WTC11 (cell line): ENCODE results near the gene SUN2. TPM values are rescaled to one million over a fixed set of nuclear protein-coding genes. Genes with fewer than 3 reads are reported as not detected.

Experiments
- ATAC-seq: fragments of 200-7000 bp; cut with Tn5 transposase; 2 replicates; pipeline ENCODE4 v1.10.0; 2021; ENCODE audit warnings: mild to moderate bottlenecking, moderate library complexity
- CTCF ChIA-PET: fragments of 300-600 bp; sonication (Branson Sonifier 250); formaldehyde crosslinking; loops from one replicate; lab custom pipeline; 2021; ENCODE audit warnings: antibody characterized with exemption; lab: Charles Lee
- POLR2A ChIA-PET: fragments of 350-600 bp; sonication (Branson Sonifier 250); formaldehyde crosslinking; loops from one replicate; lab custom pipeline; 2021; ENCODE audit warnings: antibody characterized with exemption; lab: Charles Lee
- DNase-seq: peaks from one replicate; pipeline ENCODE4 v3.0.0; 2021; ENCODE audit warnings: low spot score
- H3K27ac Mint-ChIP-seq: 2 replicates; pipeline ENCODE4 v1.8.0; 2021; ENCODE audit warnings: mixed read lengths
- H3K27me3 Mint-ChIP-seq: 2 replicates; pipeline ENCODE4 v1.8.0; 2021; ENCODE audit warnings: low read depth, mild to moderate bottlenecking, moderate library complexity, mixed read lengths
- H3K36me3 Mint-ChIP-seq: 2 replicates; pipeline ENCODE4 v1.8.0; 2021; ENCODE audit warnings: mixed read lengths
- H3K4me1 Mint-ChIP-seq: 2 replicates; pipeline ENCODE4 v1.8.0; 2022; ENCODE audit warnings: mixed read lengths
- H3K4me3 Mint-ChIP-seq: 2 replicates; pipeline ENCODE4 v1.8.0; 2021; ENCODE audit warnings: mild to moderate bottlenecking, moderate library complexity, mixed read lengths
- H3K9me3 Mint-ChIP-seq: 2 replicates; pipeline ENCODE4 v1.8.0; 2021; ENCODE audit warnings: mixed read lengths
- CDX4 ChIP-seq: fragments of 250-450 bp; sonication (Bioruptor Pico); IDR thresholded peaks from 2 replicates; pipeline ENCODE4 v1.9.0; 2021; ENCODE audit warnings: moderate library complexity, mild to moderate bottlenecking, inconsistent platforms, borderline replicate concordance
- ETV6 ChIP-seq: sonication (generic); formaldehyde crosslinking; IDR thresholded peaks from 2 replicates; pipeline ENCODE4 v1.8.1; 2022; ENCODE audit warnings: mild to moderate bottlenecking, missing genetic modification reagents
- FOXP1 ChIP-seq: sonication (generic); formaldehyde crosslinking; IDR thresholded peaks from 2 replicates; pipeline ENCODE4 v1.8.0; 2022; ENCODE audit warnings: missing genetic modification reagents, mild to moderate bottlenecking, moderate library complexity, borderline replicate concordance
- GABPB1 ChIP-seq: sonication (generic); formaldehyde crosslinking; IDR thresholded peaks from 2 replicates; pipeline ENCODE4 v1.8.1; 2023; ENCODE audit warnings: mild to moderate bottlenecking, missing genetic modification reagents
- GRHL2 ChIP-seq: fragments of 250-450 bp; sonication (Bioruptor Pico); IDR thresholded peaks from 2 replicates; pipeline ENCODE4 v1.8.0; 2022; ENCODE audit warnings: mild to moderate bottlenecking, moderate library complexity; ENCODE audit not compliant: insufficient replicate concordance, severe bottlenecking
- IRF1 ChIP-seq: sonication (generic); formaldehyde crosslinking; IDR thresholded peaks from 2 replicates; pipeline ENCODE4 v1.8.0; 2023; ENCODE audit warnings: missing genetic modification reagents
- JUN ChIP-seq: sonication (generic); formaldehyde crosslinking; IDR thresholded peaks from 2 replicates; pipeline ENCODE4 v1.8.0; 2023; ENCODE audit warnings: mild to moderate bottlenecking, missing genetic modification reagents
- KAT7 ChIP-seq: sonication (generic); formaldehyde crosslinking; IDR thresholded peaks from 2 replicates; pipeline ENCODE4 v1.8.1; 2023; ENCODE audit warnings: missing genetic modification reagents, mild to moderate bottlenecking, borderline replicate concordance
- MXD4 ChIP-seq: fragments of 250-450 bp; sonication (Bioruptor Pico); IDR thresholded peaks from 2 replicates; pipeline ENCODE4 v1.8.0; 2021; ENCODE audit warnings: mild to moderate bottlenecking, moderate library complexity, borderline replicate concordance
- NFYB ChIP-seq: sonication (generic); formaldehyde crosslinking; conservative IDR thresholded peaks from 2 replicates; pipeline ENCODE4 v1.8.0; 2022; ENCODE audit warnings: low read depth, missing genetic modification reagents
- RORB ChIP-seq: fragments of 250-450 bp; sonication (Bioruptor Pico); IDR thresholded peaks from 2 replicates; pipeline ENCODE4 v1.9.0; 2021; ENCODE audit warnings: mild to moderate bottlenecking
- SOX15 ChIP-seq: fragments of 250-450 bp; sonication (Bioruptor Pico); IDR thresholded peaks from 2 replicates; pipeline ENCODE4 v1.9.0; 2021; ENCODE audit warnings: mild to moderate bottlenecking
- SP1 ChIP-seq: sonication (generic); formaldehyde crosslinking; conservative IDR thresholded peaks from 2 replicates; pipeline ENCODE4 v1.8.1; 2022; ENCODE audit warnings: missing genetic modification reagents
- TCF7 ChIP-seq: sonication (generic); formaldehyde crosslinking; IDR thresholded peaks from 2 replicates; pipeline ENCODE4 v1.8.0; 2022; ENCODE audit warnings: mild to moderate bottlenecking, low read depth, missing genetic modification reagents, moderate library complexity
- ZNF263 ChIP-seq: sonication (generic); formaldehyde crosslinking; IDR thresholded peaks from 2 replicates; pipeline ENCODE4 v1.8.1; 2022; ENCODE audit warnings: low read depth, mild to moderate bottlenecking, moderate library complexity, missing genetic modification reagents
- ZNF396 ChIP-seq: fragments of 250-450 bp; sonication (Bioruptor Pico); IDR thresholded peaks from 2 replicates; pipeline ENCODE4 v1.8.0; 2021; ENCODE audit warnings: mild to moderate bottlenecking, moderate library complexity, borderline replicate concordance
- ZNF416 ChIP-seq: fragments of 250-450 bp; sonication (Bioruptor Pico); IDR thresholded peaks from 2 replicates; pipeline ENCODE4 v1.9.0; 2021; ENCODE audit warnings: mild to moderate bottlenecking, inconsistent platforms
- ZNF423 ChIP-seq: fragments of 250-450 bp; sonication (Bioruptor Pico); IDR thresholded peaks from 2 replicates; pipeline ENCODE4 v2.1.2; 2022; ENCODE audit warnings: mild to moderate bottlenecking, moderate library complexity
- total RNA-seq: library from RNA; stranded (reverse); gene quantifications from 3 replicates; pipeline ENCODE4 v1.2.3, GENCODE V29; 2021
- TF ChIP-seq, protein P1 (sequence below): fragments of 250-450 bp; sonication (Bioruptor Pico); IDR thresholded peaks from 2 replicates; pipeline ENCODE4 v1.9.0; 2021; ENCODE audit warnings: mild to moderate bottlenecking
- TF ChIP-seq, protein P2 (sequence below): sonication (generic); formaldehyde crosslinking; IDR thresholded peaks from 2 replicates; pipeline ENCODE4 v1.8.1; 2022; ENCODE audit warnings: low read depth, mild to moderate bottlenecking, moderate library complexity, missing genetic modification reagents, borderline replicate concordance
- TF ChIP-seq, protein P3 (sequence below): sonication (generic); formaldehyde crosslinking; IDR thresholded peaks from 2 replicates; pipeline ENCODE4 v1.8.1; 2023; ENCODE audit warnings: mild to moderate bottlenecking, missing genetic modification reagents

The SUN2 gene
- total RNA-seq, 1 experiment from 2014 or later = 30.1 TPM

DNA sequence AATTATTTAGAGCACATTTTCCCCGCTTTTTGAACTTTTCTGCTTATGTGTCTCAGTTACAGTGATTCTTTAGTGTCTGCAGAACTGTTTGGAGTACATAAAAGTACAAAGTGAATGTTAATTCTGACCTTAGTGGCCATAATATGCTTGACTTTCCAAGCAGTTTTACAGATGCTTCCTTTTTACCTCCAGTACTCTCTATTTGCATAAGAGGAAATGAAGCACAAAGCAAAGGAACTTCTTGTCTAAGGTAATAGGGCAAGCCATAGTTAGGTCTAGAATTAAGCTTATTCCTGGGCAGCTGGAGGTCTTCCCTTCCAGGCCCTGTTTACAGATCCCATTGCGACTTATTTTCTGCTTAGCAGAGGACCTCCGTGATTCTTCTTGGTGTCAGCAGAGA lies 46.5 kb downstream of the SUN2 start (continued):
- TF ChIP-seq IRF1 (CRISPR knock-in tag) = no peak

DNA sequence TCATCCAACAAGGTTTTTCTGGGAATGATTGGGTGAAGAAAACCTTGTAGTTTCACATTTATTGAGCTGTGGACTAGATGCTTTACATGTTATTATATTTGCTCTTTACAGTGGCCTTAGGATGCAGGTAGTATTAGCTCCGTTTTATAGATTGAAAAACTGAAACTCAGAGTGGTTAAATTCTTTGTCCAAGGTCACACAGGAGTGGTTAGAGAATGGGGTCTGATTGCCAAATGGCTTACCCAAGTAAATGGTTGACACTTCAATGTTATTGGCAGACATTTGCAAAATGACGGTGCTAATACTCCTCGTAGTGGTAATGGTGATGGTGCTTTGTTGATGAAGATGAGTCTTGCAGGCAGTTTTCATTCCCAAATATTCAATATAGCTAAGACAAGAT lies 47.8 kb downstream of the SUN2 start:
- no peaks in the 10 kb centered on the region for H3K9me3 Mint-ChIP-seq
- H3K36me3 Mint-ChIP-seq = peaks cover 14% of the 10 kb centered on the region
- peaks cover 65% of the 10 kb centered on the region for H3K4me1 Mint-ChIP-seq
- H3K27me3 Mint-ChIP-seq = no peaks in the 10 kb centered on the region; the same call in 1 of the 2 replicates
- no peak for DNase-seq
- CTCF ChIA-PET = interaction anchor here (1.0 to 1.8 kb wide), 2 partner anchors 17 to 58 kb away, joined by 4 read pairs; no protein-coding TSS in a partner anchor
- POLR2A ChIA-PET = no interaction called here
- peak overlapping the region; percentile 3 for H3K4me3 Mint-ChIP-seq
- no peak for ATAC-seq
- TF ChIP-seq ZNF263 (CRISPR knock-in tag) (no peak), ETV6 (no peak), MXD4 (CRISPR knock-in tag) (no peak), ZNF416 (CRISPR knock-in tag) (no peak), NFYB (CRISPR knock-in tag) (no peak), TCF7 (no peak), KAT7 (CRISPR knock-in tag) (no peak), RORB (CRISPR knock-in tag) (no peak), FOXP1 (no peak)
- H3K27ac Mint-ChIP-seq = no peak overlapping the region; the same call in 1 of the 2 replicates

DNA sequence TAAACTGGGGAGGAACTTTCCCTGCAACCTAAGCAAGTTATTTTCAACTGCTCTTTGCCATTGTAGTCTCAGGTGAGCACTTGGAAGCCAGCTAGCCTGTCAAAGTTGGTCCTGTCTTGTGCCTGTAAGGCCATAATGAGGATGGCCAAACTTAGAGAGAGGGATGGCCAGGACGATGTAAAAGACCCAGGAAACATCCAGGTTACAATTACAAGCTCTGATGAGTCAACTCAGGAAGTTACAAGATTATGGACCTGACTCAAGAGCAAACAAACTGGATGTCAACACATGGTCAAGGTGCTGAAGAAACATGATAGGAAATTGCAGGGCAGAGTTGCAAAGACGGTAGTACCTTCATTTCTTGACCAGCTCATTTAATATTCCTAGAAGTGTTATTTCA lies 48.5 kb downstream of the SUN2 start:
- peak overlapping the region; percentile 24; the same call in 1 of the 2 replicates for H3K27ac Mint-ChIP-seq
- POLR2A ChIA-PET = interaction anchor here (0.6 kb wide), 1 partner anchor 24 kb away, joined by 5 read pairs; no protein-coding TSS in a partner anchor
- no peak for TF ChIP-seq JUN
- peak; percentile 92 for TF ChIP-seq GABPB1 (CRISPR knock-in tag)
- TF ChIP-seq, all 79 proteins: peak for 1
- CTCF ChIA-PET = interaction anchor here (1.0 to 1.8 kb wide), 2 partner anchors 18 to 59 kb away, joined by 4 read pairs; no protein-coding TSS in a partner anchor
- DNase-seq (no peak), ATAC-seq (no peak)
- H3K9me3 Mint-ChIP-seq = no peaks in the 10 kb centered on the region
- H3K36me3 Mint-ChIP-seq = peaks cover 14% of the 10 kb centered on the region
- peaks cover 63% of the 10 kb centered on the region for H3K4me1 Mint-ChIP-seq
- H3K27me3 Mint-ChIP-seq = no peaks in the 10 kb centered on the region; the same call in 1 of the 2 replicates
- H3K4me3 Mint-ChIP-seq = peak overlapping the region; percentile 91

GRCh38 chr22:38706901-38707195 lies 49.0 kb downstream of the SUN2 start:
- no peak for TF ChIP-seq CDX4 (CRISPR knock-in tag)
- no peak for TF ChIP-seq ZNF423 (CRISPR knock-in tag)
- no peak for TF ChIP-seq SP1 (CRISPR knock-in tag)
- TF ChIP-seq TCF7 = no peak
- TF ChIP-seq, protein P1, sequence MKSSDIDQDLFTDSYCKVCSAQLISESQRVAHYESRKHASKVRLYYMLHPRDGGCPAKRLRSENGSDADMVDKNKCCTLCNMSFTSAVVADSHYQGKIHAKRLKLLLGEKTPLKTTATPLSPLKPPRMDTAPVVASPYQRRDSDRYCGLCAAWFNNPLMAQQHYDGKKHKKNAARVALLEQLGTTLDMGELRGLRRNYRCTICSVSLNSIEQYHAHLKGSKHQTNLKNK = no peak
- TF ChIP-seq ZNF396 (CRISPR knock-in tag) = no peak
- TF ChIP-seq, protein P2, sequence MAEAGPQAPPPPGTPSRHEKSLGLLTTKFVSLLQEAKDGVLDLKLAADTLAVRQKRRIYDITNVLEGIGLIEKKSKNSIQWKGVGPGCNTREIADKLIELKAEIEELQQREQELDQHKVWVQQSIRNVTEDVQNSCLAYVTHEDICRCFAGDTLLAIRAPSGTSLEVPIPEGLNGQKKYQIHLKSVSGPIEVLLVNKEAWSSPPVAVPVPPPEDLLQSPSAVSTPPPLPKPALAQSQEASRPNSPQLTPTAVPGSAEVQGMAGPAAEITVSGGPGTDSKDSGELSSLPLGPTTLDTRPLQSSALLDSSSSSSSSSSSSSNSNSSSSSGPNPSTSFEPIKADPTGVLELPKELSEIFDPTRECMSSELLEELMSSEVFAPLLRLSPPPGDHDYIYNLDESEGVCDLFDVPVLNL = no peak
- TF ChIP-seq GRHL2 (CRISPR knock-in tag) = no peak
- TF ChIP-seq, protein P3, sequence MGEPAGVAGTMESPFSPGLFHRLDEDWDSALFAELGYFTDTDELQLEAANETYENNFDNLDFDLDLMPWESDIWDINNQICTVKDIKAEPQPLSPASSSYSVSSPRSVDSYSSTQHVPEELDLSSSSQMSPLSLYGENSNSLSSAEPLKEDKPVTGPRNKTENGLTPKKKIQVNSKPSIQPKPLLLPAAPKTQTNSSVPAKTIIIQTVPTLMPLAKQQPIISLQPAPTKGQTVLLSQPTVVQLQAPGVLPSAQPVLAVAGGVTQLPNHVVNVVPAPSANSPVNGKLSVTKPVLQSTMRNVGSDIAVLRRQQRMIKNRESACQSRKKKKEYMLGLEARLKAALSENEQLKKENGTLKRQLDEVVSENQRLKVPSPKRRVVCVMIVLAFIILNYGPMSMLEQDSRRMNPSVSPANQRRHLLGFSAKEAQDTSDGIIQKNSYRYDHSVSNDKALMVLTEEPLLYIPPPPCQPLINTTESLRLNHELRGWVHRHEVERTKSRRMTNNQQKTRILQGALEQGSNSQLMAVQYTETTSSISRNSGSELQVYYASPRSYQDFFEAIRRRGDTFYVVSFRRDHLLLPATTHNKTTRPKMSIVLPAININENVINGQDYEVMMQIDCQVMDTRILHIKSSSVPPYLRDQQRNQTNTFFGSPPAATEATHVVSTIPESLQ (CRISPR knock-in tag) = no peak
- TF ChIP-seq SOX15 (CRISPR knock-in tag) = no peak
- ATAC-seq (no peak), DNase-seq (no peak)
- Mint-ChIP-seq H3K9me3 (no peaks in the 10 kb centered on the region), H3K4me3 (peak overlapping the region; percentile 91), H3K4me1 (peaks cover 58% of the 10 kb centered on the region), H3K36me3 (peaks cover 11% of the 10 kb centered on the region), H3K27ac (peak overlapping the region; percentile 78; the same call in 1 of the 2 replicates), H3K27me3 (no peaks in the 10 kb centered on the region; the same call in 1 of the 2 replicates)
- ChIA-PET CTCF (interaction anchor here (0.5 kb wide), 1 partner anchor 63 kb away, joined by 3 read pairs; no protein-coding TSS in a partner anchor), POLR2A (interaction anchor here (0.6 kb wide), 1 partner anchor 24 kb away, joined by 5 read pairs; no protein-coding TSS in a partner anchor)
